ENCODE results near the gene SRP68. TPM values are rescaled to one million over a fixed set of nuclear protein-coding genes. Genes with fewer than 3 reads are reported as not detected.
"Not testable (repeated sequence)": the region's sequence is repeated elsewhere in the genome, so short reads cannot be mapped to it uniquely, and the experiment has no call there.

The SRP68 gene
- total and polyA plus RNA-seq, 4 experiments from 2014 or later = 59.1 to 92.4 (median 85.7) TPM

DNA sequence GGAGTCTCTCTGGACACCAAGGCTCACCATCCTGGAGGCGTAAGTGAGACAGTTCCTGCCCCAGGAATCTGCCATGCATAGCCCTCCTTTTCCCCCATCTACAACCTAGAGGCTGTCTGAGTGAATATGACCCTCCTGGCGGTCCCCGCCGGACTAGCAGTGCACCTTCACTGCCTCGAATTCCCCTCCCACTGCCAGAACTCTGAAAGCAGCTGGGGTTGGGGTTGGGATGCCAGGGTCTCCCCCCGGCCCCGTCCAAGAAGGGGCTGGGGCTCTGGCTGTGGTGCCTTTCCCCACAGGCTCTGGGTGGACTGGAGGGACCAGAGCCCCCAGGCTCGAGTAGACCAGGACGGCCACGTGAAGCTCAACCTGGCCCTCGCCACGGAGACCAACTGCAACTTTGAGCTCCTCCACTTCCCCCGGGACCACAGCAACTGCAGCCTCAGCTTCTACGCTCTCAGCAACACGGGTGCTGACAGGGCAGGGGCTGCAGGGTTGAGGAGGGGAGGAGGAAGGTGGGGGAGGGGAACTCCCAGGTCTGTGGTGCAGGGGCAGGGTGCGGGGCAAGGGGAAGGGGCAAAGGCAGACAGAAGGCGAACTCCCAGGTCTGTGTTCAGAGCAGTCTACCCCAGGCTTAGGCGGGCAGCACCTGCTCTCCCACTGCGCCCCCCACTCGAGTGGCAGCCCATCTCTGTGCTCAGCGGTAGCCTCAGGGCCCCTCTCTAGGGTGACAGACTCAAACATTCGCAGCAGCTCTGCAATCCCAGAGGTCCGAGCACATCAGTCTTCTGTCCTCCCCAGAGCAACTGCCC, 7.8 kb upstream of the SRP68 start:
- H3K27me3 ChIP-seq (ENCODE audit: insufficient read depth, low read length) = peaks cover 24% of the 10 kb centered on the region
- peaks cover 33% of the 10 kb centered on the region for H3K4me1 ChIP-seq (ENCODE audit: insufficient read depth, low read length)
- ChIA-PET POLR2A (ENCODE audit: partially characterized antibody) (interaction anchor here (0.5 to 2.8 kb wide), 10 partner anchors 9 to 398 kb away, joined by 3 to 14 read pairs (median 3); partner anchors contain the start of gene EXOC7), CTCF (ENCODE audit: partially characterized antibody) (interaction anchor here (1.1 to 1.5 kb wide), 4 partner anchors 11 to 318 kb away, joined by 3 to 4 read pairs (median 4); no protein-coding TSS in a partner anchor)
- Mint-ChIP-seq H3K27ac (peak overlapping the region in 3 of 7 donors; percentile 22 to 56 (median 29)), H3K27me3 (peaks cover 11 to 12% of the 10 kb centered on the region in 2 donors), H3K36me3 (peaks cover 6 to 13% of the 10 kb centered on the region in 2 donors), H3K9me3 (peaks cover 0 to 3% (median 0%) of the 10 kb centered on the region in 8 donors), H3K4me1 (peaks cover 20 to 49% (median 35%) of the 10 kb centered on the region in 4 donors), H3K4me3 (peak overlapping the region in 1 of 8 donors; percentile 16)
- no peak overlapping the region for H3K4me3 ChIP-seq (ENCODE audit: low read length in 2 of 2)
- peaks cover 19% of the 10 kb centered on the region for H3K36me3 ChIP-seq (ENCODE audit: insufficient read depth, low read length)
- H3K9me3 ChIP-seq (ENCODE audit: control insufficient read depth in 1 of 2, low read length in 2 of 2) = no peaks in the 10 kb centered on the region
- DNase-seq = no peak
- intact Hi-C loops (cut with micrococcal nuclease) = no loop called here
- H3K27ac ChIP-seq (ENCODE audit: low read depth, low read length) = no peak overlapping the region

DNA sequence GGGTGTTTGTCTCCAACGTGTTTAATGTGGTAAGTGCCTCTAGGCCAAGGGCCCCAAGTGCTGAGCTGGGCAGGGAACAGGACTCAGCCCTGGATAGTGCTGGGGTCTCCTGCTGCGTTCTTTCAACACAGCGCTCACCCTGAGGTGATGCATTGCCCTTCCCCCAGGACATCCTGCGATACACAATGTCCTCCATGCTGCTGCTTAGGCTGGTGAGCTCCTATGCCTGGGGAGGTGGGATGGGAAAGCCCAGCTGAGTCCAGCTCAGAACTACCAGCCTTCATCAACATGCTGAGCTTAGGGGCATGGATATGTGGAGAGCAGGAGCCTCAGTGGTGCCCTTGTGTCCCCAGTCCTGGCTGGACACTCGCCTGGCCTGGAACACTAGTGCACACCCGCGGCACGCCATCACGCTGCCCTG, 7.2 kb upstream of the SRP68 start:
- H3K9me3 Mint-ChIP-seq = peaks cover 0 to 3% (median 0%) of the 10 kb centered on the region in 8 donors
- no peaks in the 10 kb centered on the region for H3K9me3 ChIP-seq (ENCODE audit: control insufficient read depth in 1 of 2, low read length in 2 of 2)
- intact Hi-C loops (cut with micrococcal nuclease) = no loop called here
- H3K36me3 ChIP-seq (ENCODE audit: insufficient read depth, low read length) = peaks cover 13% of the 10 kb centered on the region
- ChIA-PET CTCF (ENCODE audit: partially characterized antibody) (interaction anchor here (0.8 to 1.5 kb wide), 5 partner anchors 12 to 319 kb away, joined by 3 to 4 read pairs (median 3); no protein-coding TSS in a partner anchor), POLR2A (ENCODE audit: partially characterized antibody) (interaction anchor here (0.5 to 2.8 kb wide), 7 partner anchors 10 to 397 kb away, joined by 3 to 14 read pairs (median 4); partner anchors contain the start of gene EXOC7)
- H3K27me3 ChIP-seq (ENCODE audit: insufficient read depth, low read length) = peaks cover 28% of the 10 kb centered on the region
- H3K4me1 ChIP-seq (ENCODE audit: insufficient read depth, low read length) = peaks cover 39% of the 10 kb centered on the region
- peak overlapping the region in 1 of 8 donors; percentile 39 for H3K4me3 Mint-ChIP-seq
- peak overlapping the region in 3 of 7 donors; percentile 18 to 59 (median 35) for H3K27ac Mint-ChIP-seq
- peaks cover 3 to 7% of the 10 kb centered on the region in 2 donors for H3K36me3 Mint-ChIP-seq
- H3K27ac ChIP-seq (ENCODE audit: low read depth, low read length) = no peak overlapping the region
- DNase-seq = no peak
- H3K4me3 ChIP-seq (ENCODE audit: low read length in 2 of 2) = no peak overlapping the region
- H3K27me3 Mint-ChIP-seq = peaks cover 14 to 16% of the 10 kb centered on the region in 2 donors
- peaks cover 24 to 55% (median 40%) of the 10 kb centered on the region in 4 donors for H3K4me1 Mint-ChIP-seq

DNA sequence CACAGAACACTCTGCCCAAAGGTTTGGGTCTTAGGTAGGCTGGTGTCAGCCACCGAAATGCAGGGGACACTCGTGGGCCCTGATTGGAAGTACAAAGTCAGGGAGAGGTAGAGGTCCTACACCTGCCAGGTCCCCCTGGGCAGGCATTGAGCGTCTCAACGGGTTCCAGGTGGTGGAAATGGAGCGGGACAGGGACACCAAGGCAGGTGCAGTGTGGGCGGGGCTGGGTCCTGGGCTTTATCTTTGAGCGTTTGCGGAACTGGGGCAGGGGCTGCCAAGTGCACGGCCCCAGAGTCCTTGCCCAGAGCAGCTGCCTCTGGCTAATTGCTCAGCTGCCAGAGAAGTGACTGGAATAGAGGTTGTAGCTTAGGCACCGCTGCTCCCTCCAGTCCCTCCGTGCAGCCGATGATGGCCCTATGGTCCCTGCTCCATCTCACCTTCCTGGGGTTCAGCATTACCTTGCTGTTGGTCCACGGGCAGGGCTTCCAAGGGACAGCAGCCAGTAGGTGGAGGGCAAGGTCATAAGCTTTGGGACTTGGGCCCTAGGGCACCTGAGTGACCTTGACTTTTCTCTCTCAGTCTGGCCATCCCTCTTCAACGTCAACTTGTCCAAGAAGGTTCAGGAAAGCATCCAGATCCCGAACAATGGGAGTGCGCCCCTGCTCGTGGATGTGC, 6.7 kb upstream of the SRP68 start, which contains the start of gene ZACN:
Gene ZACN, plus strand, starts transcription at position 323 of the 675 bp plus-strand sequence. Its CDS starts 83 bp downstream, at position 406.
- H3K4me1 Mint-ChIP-seq = peaks cover 24 to 55% (median 40%) of the 10 kb centered on the region in 4 donors
- peak within 1 kb of the TSS in 6 of 7 donors; percentile 6 to 72 (median 42) for H3K27ac Mint-ChIP-seq
- peaks cover 0 to 2% of the 10 kb centered on the region in 2 donors for H3K36me3 Mint-ChIP-seq
- intact Hi-C loops (cut with micrococcal nuclease) = no loop called here
- peaks cover 14 to 16% of the 10 kb centered on the region in 2 donors for H3K27me3 Mint-ChIP-seq
- ChIA-PET POLR2A (ENCODE audit: partially characterized antibody) (interaction anchor here (1.4 to 2.8 kb wide), 4 partner anchors 10 to 25 kb away, joined by 4 to 14 read pairs (median 9); partner anchors contain the start of gene EXOC7), CTCF (ENCODE audit: partially characterized antibody) (interaction anchor here (0.8 to 1.5 kb wide), 2 partner anchors 12 to 65 kb away, joined by 3 to 4 read pairs; no protein-coding TSS in a partner anchor)
- Histone ChIP-seq H3K27ac (ENCODE audit: low read depth, low read length) (no peak within 1 kb of the TSS), H3K27me3 (ENCODE audit: insufficient read depth, low read length) (peaks cover 28% of the 10 kb centered on the region), H3K9me3 (ENCODE audit: control insufficient read depth in 1 of 2, low read length in 2 of 2) (no peaks in the 10 kb centered on the region), H3K4me1 (ENCODE audit: insufficient read depth, low read length) (peaks cover 44% of the 10 kb centered on the region), H3K4me3 (ENCODE audit: low read length in 2 of 2) (no peak within 1 kb of the TSS), H3K36me3 (ENCODE audit: insufficient read depth, low read length) (peaks cover 7% of the 10 kb centered on the region)
- peak within 1 kb of the TSS in 3 of 8 donors; percentile 26 to 47 (median 39) for H3K4me3 Mint-ChIP-seq
- no peak for DNase-seq
- peaks cover 0 to 3% (median 0%) of the 10 kb centered on the region in 8 donors for H3K9me3 Mint-ChIP-seq

DNA sequence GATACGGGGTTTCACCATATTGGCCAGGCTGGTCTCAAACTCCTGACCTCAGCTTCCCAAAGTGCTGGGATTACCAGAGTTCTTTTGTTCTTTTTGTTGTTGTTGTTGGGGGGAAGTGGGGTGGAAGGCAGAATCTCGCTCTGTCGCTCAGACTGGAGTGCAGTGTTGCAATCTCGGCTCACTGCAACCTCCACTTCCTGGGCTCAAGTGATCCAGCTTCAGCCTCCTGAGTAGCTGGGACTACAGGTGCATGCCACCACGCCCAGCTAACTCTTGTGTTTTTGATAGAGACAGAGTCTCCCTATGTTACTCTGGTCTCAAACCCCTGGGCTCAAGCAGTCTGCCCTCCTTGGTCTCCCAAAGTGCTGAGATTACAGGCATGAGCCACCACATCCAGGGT, 6.1 kb upstream of the SRP68 start:
- H3K27ac ChIP-seq (ENCODE audit: low read depth, low read length); H3K9me3 Mint-ChIP-seq; H3K36me3 ChIP-seq (ENCODE audit: insufficient read depth, low read length); H3K4me3 ChIP-seq (ENCODE audit: low read length in 2 of 2); intact Hi-C loops (cut with micrococcal nuclease); DNase-seq; H3K36me3 Mint-ChIP-seq; H3K9me3 ChIP-seq (ENCODE audit: control insufficient read depth in 1 of 2, low read length in 2 of 2): not testable (repeated sequence)
- ChIA-PET CTCF (ENCODE audit: partially characterized antibody) (interaction anchor here (0.9 kb wide), 1 partner anchor 74 kb away, joined by 5 read pairs; no protein-coding TSS in a partner anchor), POLR2A (ENCODE audit: partially characterized antibody) (interaction anchor here (1.4 kb wide), 1 partner anchor 15 kb away, joined by 5 read pairs; no protein-coding TSS in a partner anchor)
- Histone ChIP-seq H3K27me3 (ENCODE audit: insufficient read depth, low read length) (peaks cover 28% of the 10 kb centered on the region), H3K4me1 (ENCODE audit: insufficient read depth, low read length) (peaks cover 45% of the 10 kb centered on the region)
- Mint-ChIP-seq H3K4me3 (peak overlapping the region in 1 of 8 donors; percentile 47), H3K27me3 (peaks cover 17 to 18% of the 10 kb centered on the region in 2 donors), H3K27ac (peak overlapping the region in 3 of 7 donors; percentile 32 to 72 (median 48)), H3K4me1 (peaks cover 25 to 57% (median 43%) of the 10 kb centered on the region in 4 donors)

DNA sequence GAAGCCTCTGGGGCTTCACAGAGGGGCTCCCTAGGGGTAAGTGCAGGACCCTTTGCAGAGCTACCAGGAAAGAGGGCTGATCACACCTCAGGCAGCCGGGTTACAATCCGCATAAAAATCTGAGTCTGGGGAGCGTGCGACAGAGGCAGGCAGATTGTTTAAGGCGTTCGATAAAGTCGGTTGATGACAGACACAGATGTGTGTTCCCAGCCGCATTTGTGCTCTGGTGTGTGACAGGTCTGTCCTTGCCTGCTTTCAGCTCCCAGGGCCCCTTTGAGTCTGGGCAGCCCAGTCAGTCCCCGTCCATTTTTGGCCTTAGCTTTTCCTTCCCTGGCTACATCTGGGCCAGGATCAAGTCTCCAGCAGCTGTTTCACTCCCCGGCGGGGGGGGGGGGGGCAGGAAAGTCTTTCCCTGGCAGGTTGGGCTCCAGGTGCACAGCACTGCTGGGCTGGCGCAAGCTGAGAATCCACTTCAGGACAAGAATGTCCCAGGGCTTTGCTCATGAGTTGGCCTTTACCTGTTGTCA, 5.3 kb upstream of the SRP68 start:
- ChIA-PET CTCF (ENCODE audit: partially characterized antibody) (interaction anchor here (0.9 kb wide), 1 partner anchor 73 kb away, joined by 5 read pairs; no protein-coding TSS in a partner anchor), POLR2A (ENCODE audit: partially characterized antibody) (interaction anchor here (0.7 kb wide), 1 partner anchor 181 kb away, joined by 3 read pairs; the partner anchor contains the start of gene TRIM65)
- Mint-ChIP-seq H3K27me3 (peaks cover 17 to 21% of the 10 kb centered on the region in 2 donors), H3K4me1 (peaks cover 28 to 62% (median 43%) of the 10 kb centered on the region in 4 donors), H3K36me3 (no peaks in the 10 kb centered on the region), H3K4me3 (peak overlapping the region in 3 of 8 donors; percentile 46 to 61 (median 52)), H3K9me3 (peaks cover 0 to 3% (median 0%) of the 10 kb centered on the region in 8 donors), H3K27ac (peak overlapping the region in 5 of 7 donors; percentile 66 to 92 (median 73))
- Histone ChIP-seq H3K27me3 (ENCODE audit: insufficient read depth, low read length) (peaks cover 28% of the 10 kb centered on the region), H3K4me1 (ENCODE audit: insufficient read depth, low read length) (peaks cover 50% of the 10 kb centered on the region), H3K36me3 (ENCODE audit: insufficient read depth, low read length) (no peaks in the 10 kb centered on the region), H3K27ac (ENCODE audit: low read depth, low read length) (no peak overlapping the region), H3K4me3 (ENCODE audit: low read length in 2 of 2) (no peak overlapping the region), H3K9me3 (ENCODE audit: control insufficient read depth in 1 of 2, low read length in 2 of 2) (no peaks in the 10 kb centered on the region)
- intact Hi-C loops (cut with micrococcal nuclease) = no loop called here
- DNase-seq = no peak

DNA sequence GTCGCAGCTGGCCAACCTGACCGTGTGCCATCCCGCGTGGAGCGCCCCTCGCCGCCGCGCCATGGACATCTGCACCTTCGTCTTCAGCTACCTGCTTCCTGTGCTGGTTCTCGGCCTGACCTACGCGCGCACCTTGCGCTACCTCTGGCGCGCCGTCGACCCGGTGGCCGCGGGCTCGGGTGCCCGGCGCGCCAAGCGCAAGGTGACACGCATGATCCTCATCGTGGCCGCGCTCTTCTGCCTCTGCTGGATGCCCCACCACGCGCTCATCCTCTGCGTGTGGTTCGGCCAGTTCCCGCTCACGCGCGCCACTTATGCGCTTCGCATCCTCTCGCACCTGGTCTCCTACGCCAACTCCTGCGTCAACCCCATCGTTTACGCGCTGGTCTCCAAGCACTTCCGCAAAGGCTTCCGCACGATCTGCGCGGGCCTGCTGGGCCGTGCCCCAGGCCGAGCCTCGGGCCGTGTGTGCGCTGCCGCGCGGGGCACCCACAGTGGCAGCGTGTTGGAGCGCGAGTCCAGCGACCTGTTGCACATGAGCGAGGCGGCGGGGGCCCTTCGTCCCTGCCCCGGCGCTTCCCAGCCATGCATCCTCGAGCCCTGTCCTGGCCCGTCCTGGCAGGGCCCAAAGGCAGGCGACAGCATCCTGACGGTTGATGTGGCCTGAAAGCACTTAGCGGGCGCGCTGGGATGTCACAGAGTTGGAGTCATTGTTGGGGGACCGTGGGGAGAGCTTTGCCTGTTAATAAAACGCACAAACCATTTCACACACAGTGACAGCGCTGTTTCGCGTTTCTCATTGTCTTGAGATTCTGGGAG, 4.7 kb upstream of the SRP68 start:
- intact Hi-C loops (cut with micrococcal nuclease) = no loop called here
- CTCF ChIA-PET (ENCODE audit: partially characterized antibody) = no interaction called here
- H3K27ac ChIP-seq (ENCODE audit: low read depth, low read length) = no peak overlapping the region
- Mint-ChIP-seq H3K4me1 (peaks cover 28 to 62% (median 44%) of the 10 kb centered on the region in 4 donors), H3K9me3 (peaks cover 0 to 3% (median 0%) of the 10 kb centered on the region in 8 donors), H3K4me3 (peak overlapping the region; percentile 75 to 95 (median 84)), H3K36me3 (peaks cover 0 to 3% of the 10 kb centered on the region in 2 donors), H3K27me3 (peaks cover 17 to 21% of the 10 kb centered on the region in 2 donors), H3K27ac (peak overlapping the region; percentile 66 to 92 (median 87))
- H3K9me3 ChIP-seq (ENCODE audit: control insufficient read depth in 1 of 2, low read length in 2 of 2) = no peaks in the 10 kb centered on the region
- POLR2A ChIA-PET (ENCODE audit: partially characterized antibody) = interaction anchor here (0.7 kb wide), 1 partner anchor 180 kb away, joined by 3 read pairs; the partner anchor contains the start of gene TRIM65
- peak overlapping the region in 1 of 2 donors; percentile 43 for H3K4me3 ChIP-seq (ENCODE audit: low read length in 2 of 2)
- no peaks in the 10 kb centered on the region for H3K36me3 ChIP-seq (ENCODE audit: insufficient read depth, low read length)
- peaks cover 50% of the 10 kb centered on the region for H3K4me1 ChIP-seq (ENCODE audit: insufficient read depth, low read length)
- peaks cover 28% of the 10 kb centered on the region for H3K27me3 ChIP-seq (ENCODE audit: insufficient read depth, low read length)
- DNase-seq = peak; percentile 64 to 77 (median 70)

Measured in CD4-positive, alpha-beta memory T cell (primary cell).